Ramos (cell line): ENCODE results near the gene LEMD1.
"Not testable (repeated sequence)": the region's sequence is repeated elsewhere in the genome, so short reads cannot be mapped to it uniquely, and the experiment has no call there.

Experiments used
- in situ Hi-C: fragments of 300-500 bp; cut with MboI; formaldehyde crosslinking; loops from one replicate; pipeline ENCODE4 v1.14.3; 2022; ENCODE audit warnings: low sequenced_read_pairs; ENCODE audit not compliant: unreplicated experiment

The LEMD1 gene

GRCh38 chr1:205432116-205432515, 10.3 kb upstream of the LEMD1 start:
- in situ Hi-C loops: no loop called here

DNA sequence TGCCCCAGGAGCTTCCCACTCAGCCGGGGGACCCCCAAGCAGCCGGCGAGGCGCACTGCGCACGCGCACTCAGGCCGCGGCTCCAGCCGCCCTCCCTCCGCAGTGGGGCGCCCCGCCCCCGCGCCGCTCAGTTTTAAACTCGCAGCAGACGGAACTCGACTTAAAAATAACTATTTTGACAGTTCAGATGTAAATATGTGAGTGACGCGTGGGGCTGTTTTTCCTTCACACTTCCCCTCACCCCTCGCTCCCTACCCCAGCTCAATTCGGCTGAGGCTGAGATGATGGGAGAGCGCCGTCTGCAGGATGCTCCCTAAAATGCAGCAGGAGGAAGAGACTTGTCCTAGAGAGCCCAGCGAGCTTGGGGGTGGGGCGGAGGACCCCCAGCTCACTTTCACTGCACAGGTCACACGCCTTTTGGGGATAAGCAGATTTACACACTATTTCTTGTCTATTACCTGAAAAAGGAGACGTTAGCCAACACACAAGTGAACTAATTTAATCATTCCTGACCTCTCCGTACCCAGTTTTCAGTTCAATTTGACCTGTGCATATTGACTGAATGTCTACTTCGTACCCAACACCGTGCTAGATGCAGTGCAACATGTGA, 8.9 kb upstream of the LEMD1 start:
- in situ Hi-C loops: no loop called here

DNA sequence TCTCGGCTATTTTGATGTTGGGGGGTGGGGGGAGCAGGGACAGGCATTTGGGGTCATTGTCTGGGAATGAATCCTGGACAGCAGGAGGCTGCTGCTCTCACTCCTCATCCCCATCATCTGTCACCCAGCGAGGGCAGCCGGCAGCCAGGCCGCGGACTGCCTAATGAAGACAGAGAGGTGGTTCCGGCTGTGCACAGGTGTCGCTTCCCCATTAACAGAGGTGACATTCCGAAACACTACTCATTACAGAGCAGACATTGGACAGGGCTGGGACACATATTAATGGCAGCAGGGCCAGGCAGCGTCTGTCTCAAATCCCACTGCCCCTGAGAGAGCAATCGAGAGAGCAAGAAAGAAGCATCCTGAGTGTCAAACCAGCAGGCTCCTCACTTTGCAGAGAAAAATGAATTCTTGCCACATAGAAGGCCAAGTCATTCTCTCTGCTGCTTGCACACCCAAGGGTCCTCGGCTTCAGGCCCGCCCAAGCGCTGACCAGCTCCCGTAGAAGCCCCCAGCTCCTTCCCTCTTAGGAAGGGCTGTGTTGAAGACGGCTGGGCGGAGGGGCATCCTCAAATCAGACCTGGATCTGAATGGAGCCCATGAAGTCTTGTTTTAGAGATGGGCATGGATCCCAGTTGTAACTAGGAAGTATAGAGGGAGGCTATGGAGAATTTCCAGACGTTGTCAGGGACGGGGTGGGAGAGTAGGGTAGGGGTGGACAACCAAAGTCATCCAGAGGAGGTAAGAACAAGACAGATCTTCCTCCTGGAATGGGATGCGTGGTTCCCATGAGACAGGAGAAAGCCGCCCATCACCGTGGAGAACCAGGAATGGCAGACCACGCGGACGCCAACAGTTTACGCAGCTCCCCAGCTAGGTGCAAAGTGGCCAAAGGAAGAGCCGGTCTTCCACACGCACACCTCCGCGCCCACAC, 8.2 kb upstream of the LEMD1 start:
- in situ Hi-C loops: no loop called here

DNA sequence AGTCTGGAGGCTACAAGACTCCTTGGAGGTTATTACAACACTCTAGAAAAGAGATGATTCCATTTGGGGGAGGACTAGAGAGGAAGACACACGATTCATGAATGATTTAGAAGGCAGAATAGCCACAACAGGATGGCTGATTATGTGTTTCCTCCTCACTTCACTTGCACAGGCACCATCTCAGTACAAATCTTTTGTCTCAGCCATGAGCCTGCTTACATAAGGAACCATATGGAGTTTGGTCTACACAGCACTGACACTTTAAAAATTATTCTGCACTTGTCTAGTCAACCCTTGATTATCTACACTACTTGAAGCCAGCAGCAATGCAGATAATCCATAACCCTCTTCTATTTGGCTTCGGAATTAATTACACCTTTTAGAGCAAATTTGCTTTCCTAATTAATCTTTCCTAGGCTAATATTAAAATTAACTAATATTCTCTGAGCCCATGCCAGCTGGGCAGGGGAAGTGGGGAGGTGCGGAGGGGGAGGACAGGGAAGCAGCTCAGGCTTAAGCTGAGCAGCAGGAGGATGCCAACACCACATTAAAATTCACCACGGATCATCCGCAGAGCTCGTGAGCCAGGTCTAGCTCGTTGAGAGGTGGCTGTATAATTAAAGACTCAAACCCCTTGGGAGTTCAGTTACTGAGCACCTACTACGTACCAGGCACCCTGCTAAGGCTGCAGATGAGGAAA, 3.2 kb upstream of the LEMD1 start:
- in situ Hi-C loops: no loop called here

- in situ Hi-C loops: no loop called here
Measured at GRCh38 chr1:205423814-205424399, 2.1 kb upstream of the LEMD1 start.

GRCh38 chr1:205422993-205423642, 1.3 kb upstream of the LEMD1 start:
- in situ Hi-C loops: no loop called here

- in situ Hi-C loops: no loop called here
Measured at GRCh38 chr1:205420938-205421337, 918 bp downstream of the LEMD1 start.

GRCh38 chr1:205417870-205418635, 3.8 kb downstream of the LEMD1 start:
- in situ Hi-C loops: loop anchor here (5.0 kb wide), 1 partner anchor 49 kb away; no protein-coding TSS in a partner anchor

DNA sequence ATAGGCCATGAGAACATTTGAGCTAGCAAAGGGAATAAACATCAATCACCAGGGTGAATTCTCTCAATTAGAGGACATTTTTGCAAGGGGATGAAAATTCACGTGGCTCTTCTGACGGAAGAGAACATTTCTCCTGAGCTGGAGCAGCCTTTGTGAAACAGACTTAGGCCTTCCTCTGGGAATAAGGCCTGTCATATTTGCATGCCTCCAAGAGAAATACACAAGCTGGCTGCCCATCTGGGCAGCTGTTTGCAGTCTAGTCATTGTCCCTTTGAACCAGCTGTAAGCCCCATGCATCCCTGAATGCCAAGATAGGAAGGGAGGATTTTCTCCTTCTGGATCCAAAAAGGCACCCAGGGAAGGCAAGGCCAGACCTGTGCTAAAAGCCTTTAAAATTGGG, 5.5 kb downstream of the LEMD1 start:
- in situ Hi-C loops: loop anchor here (5.0 kb wide), 1 partner anchor 51 kb away; no protein-coding TSS in a partner anchor

DNA sequence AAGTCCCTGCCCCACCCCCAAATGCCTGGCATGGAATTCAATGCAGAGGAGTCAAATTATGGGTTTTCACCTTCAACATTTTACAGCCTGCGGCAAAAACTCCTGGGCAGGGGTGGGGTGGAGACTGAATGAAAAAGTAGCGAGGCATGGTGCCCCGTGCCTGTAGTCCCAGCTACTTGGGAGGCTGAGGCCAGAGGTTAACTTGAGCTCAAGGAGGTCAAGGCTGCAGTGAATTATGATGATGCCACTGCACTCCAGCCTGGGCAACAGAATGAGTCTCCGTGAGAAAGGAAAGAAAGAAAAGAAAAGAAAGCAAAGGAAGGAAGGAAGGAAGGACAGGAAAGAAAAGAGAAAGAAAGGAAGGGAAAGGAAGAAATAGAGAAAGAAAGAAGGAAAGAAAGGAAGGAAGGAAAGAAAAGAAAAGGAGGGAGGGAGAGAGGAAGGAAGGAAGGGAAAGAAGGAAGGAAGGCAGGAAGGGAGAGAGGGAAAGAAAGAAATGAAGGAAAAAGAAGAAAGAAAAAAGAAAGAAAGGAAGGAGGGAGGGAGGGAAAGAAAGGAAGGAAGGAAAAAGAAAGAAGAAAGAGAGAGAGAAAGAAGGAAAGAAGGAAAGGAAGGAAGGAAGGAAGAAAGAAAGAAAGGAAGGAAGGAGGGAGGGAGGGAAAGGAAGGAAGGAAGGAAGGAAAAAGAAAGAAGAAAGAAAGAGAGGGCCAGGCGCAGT, 11.1 kb downstream of the LEMD1 start:
- in situ Hi-C loops: no loop called here

DNA sequence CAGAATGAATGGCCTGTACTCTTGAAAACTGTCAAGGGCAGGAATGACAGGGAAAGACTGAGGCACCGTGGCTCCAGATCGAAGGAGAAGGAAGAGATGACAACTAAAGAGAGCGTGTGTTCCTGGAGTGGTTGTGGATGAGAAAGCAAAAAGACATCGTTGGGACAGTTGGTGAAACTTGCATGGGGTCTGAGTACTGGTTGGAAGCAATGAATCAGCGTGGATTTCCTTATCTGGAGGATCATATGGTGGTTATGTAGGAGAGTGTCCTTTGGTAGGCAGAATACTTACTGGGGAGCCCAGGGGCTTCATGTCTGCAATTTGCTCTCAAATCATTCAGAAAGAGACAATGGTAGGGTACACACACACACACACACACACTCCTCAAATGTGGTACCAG, 13.9 kb downstream of the LEMD1 start:
- in situ Hi-C loops: no loop called here

DNA sequence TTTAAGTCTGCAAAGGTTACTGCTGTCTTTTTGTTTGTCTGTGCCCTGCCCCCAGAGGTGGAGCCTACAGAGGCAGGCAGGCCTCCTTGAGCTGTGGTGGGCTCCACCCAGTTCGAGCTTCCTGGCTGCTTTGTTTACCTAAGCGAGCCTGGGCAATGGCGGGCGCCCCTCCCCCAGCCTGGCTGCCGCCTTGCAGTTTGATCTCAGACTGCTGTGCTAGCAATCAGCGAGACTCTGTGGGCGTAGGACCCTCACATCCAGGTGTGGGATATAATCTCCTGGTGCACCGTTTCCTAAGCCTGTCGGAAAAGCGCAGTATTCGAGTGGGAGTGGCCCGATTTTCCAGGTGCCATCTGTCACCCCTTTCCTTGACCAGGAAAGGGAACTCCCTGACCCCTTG, 15.6 kb downstream of the LEMD1 start:
- in situ Hi-C loops: not testable (repeated sequence)

DNA sequence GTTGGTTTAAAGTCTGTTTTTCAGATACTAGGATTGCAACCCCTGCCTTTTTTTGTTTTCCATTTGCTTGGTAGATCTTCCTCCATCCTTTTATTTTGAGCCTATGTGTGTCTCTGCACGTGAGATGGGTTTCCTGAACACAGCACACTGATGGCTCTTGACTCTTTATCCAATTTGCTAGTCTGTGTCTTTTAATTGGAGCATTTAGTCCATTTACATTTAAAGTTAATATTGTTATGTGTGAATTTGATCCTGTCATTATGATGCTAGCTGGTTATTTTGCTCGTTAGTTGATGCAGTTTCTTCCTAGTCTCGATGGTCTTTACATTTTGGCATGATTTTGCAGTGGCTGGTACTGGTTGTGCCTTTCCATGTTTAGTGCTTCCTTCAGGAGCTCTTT, 17.4 kb downstream of the LEMD1 start:
- in situ Hi-C loops: not testable (repeated sequence)

- in situ Hi-C loops: loop anchor here (5.0 kb wide), 2 partner anchors 89 to 124 kb away; no protein-coding TSS in a partner anchor
Measured at GRCh38 chr1:205398586-205398985, 23.3 kb downstream of the LEMD1 start.

- in situ Hi-C loops: loop anchor here (5.0 kb wide), 2 partner anchors 90 to 125 kb away; no protein-coding TSS in a partner anchor
Measured at GRCh38 chr1:205396967-205397616, 24.8 kb downstream of the LEMD1 start.

DNA sequence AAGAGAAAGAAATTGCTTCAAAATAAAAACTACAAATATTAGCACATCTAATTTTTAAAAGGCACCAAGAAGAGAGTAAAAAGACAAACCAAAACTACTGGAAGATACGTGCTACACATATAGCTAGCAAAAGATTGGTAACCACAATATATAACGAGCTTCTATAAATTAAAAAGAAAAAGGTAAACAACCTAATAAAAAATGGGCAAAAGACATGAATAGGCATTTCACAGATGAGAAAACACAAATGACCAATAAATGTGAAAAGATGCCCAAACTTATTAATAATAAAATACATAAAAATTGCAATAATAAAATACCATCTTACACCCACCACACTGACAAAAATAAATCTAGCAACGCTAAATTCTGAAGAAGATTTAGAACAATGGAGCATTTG, 26.2 kb downstream of the LEMD1 start:
- in situ Hi-C loops: loop anchor here (5.0 kb wide), 2 partner anchors 92 to 127 kb away; no protein-coding TSS in a partner anchor

DNA sequence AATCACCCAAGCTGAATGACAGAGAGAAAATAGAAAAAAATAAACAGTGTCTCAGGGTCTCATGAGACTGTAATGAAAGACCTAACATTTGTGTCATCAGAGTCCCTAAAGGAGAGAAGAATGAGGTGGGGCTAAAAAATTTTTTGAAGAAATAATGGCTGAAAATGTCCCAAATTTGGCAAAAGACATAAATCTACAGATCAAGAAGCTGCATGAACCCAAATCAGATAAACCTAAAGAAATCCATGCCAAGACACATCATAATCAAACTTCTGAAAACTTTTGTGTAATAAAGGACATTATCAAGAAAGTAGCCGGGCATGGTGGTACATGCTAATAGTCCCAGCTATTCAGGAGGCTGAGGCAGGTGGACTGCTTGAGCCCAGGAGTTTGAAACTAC, 29.2 kb downstream of the LEMD1 start:
- in situ Hi-C loops: no loop called here

- in situ Hi-C loops: no loop called here
Measured at GRCh38 chr1:205391386-205391785, 30.5 kb downstream of the LEMD1 start.
